Tibial nerve (tissue), 4 donors: ENCODE results near the gene PNKD.

Experiments
- CTCF ChIP-seq, 5 experiments: fragments of 200-600 bp in 3 of 5; fragments of 450-650 bp in 2 of 5; sonication (generic) in 3 of 5; IDR thresholded peaks; one replicate each; pipeline ENCODE4 v1.5.1; 2016 to 2019; ENCODE audit warnings: antibody characterized with exemption in 5 of 5, mild to moderate bottlenecking in 3 of 5, moderate library complexity in 2 of 5
- EP300 ChIP-seq, 2 donors: sonication (generic); formaldehyde crosslinking; IDR thresholded peaks; one replicate each; pipeline ENCODE4 v1.6.1; 2017; ENCODE audit warnings: antibody characterized with exemption in 2 of 2, mild to moderate bottlenecking in 1 of 2
- POLR2A ChIP-seq, 2 donors: fragments of 450-650 bp; IDR thresholded peaks; one replicate each; pipeline ENCODE4 v1.6.1; 2017; ENCODE audit warnings: antibody characterized with exemption in 2 of 2, mild to moderate bottlenecking in 2 of 2, moderate library complexity in 2 of 2

- TF ChIP-seq CTCF (IDR thresholded peaks at IDR 0.05): no peak
- no peak for TF ChIP-seq POLR2A (IDR thresholded peaks at IDR 0.05)
- no peak for TF ChIP-seq EP300 (IDR thresholded peaks at IDR 0.05)
These were observed 70.3 kb downstream of the PNKD start for GRCh38 chr2:218340656-218341055.
